ENCODE results near the gene RDH16. TPM values are rescaled to one million over a fixed set of nuclear protein-coding genes. Genes with fewer than 3 reads are reported as not detected.

Gene RDH16
- total and polyA plus RNA-seq, 2 donors (not counting 3 experiments of a cell fraction or from before 2014, with no cell fraction given): 0.08 to 0.29 TPM

- no peaks in the 10 kb centered on the region for H3K9me3 ChIP-seq (replicated peaks; ENCODE audit: control insufficient read depth, insufficient read depth, low read length)
- POLR2A ChIA-PET: no interaction called here
- H4K20me1 ChIP-seq (replicated peaks; ENCODE audit: control insufficient read depth, extremely low read depth, insufficient read depth, low read length): no peaks in the 10 kb centered on the region
- H3K27ac ChIP-seq (ENCODE audit: insufficient read depth, low read depth, low read length): no peak overlapping the region
- H3K4me2 ChIP-seq (ENCODE audit: insufficient read depth, low read length): no peak overlapping the region
- no peak overlapping the region for H3K9ac ChIP-seq (replicated peaks; ENCODE audit: extremely low read depth, insufficient read depth, low read length)
- H3K36me3 ChIP-seq (ENCODE audit: control insufficient read depth in 2 of 2, extremely low read depth in 1 of 2, insufficient read depth in 2 of 2, low read length in 2 of 2): peaks cover 0 to 30% of the 10 kb centered on the region in 2 experiments
- H2AFZ ChIP-seq (ENCODE audit: low read depth, low read length): no peak overlapping the region
- no TSS peak for BruUV-seq (replicated peaks)
- H3K27me3 ChIP-seq (ENCODE audit: control insufficient read depth in 2 of 2, insufficient read depth in 2 of 2, low read length in 2 of 2): no peaks in the 10 kb centered on the region
- H3K4me1 ChIP-seq (ENCODE audit: control insufficient read depth, extremely low read depth, insufficient read depth, low read length): no peaks in the 10 kb centered on the region
- FAIRE-seq (no peak), DNase-seq (ENCODE audit: low read depth, low spot score) (no peak)
- H3K79me2 ChIP-seq (ENCODE audit: control insufficient read depth, insufficient read depth, low read length): peaks cover 4% of the 10 kb centered on the region
- dilution Hi-C loops (cut with MboI; ENCODE audit: extremely low pct_ligation_motif_present, low sequenced_read_pairs) (no loop called here), intact Hi-C loops (cut with micrococcal nuclease) (no loop called here)
- H3K4me3 ChIP-seq (replicated peaks in 1 of 3; ENCODE audit: insufficient read depth in 1 of 3, low read depth in 1 of 3, low read length in 3 of 3): no peak overlapping the region
- TF ChIP-seq POLR2A (IDR thresholded peaks at IDR 0.05; ENCODE audit: low read depth, low read length) (no peak), MYC (IDR thresholded peaks at IDR 0.05; ENCODE audit: low read depth, low read length) (no peak), JUN (IDR thresholded peaks at IDR 0.05; ENCODE audit: borderline replicate concordance, insufficient read depth, insufficient read length, low read depth) (no peak), FOS (IDR thresholded peaks at IDR 0.05; ENCODE audit: borderline replicate concordance, insufficient read depth, low read length) (no peak), POLR2AphosphoS5 (IDR thresholded peaks at IDR 0.05; ENCODE audit: insufficient read depth, low read depth, low read length) (no peak), EZH2 (IDR thresholded peaks at IDR 0.05; ENCODE audit: borderline replicate concordance, low read depth, low read length, severe bottlenecking) (no peak), GATA2 (IDR thresholded peaks at IDR 0.05; ENCODE audit: insufficient read depth, insufficient read length, low read depth, low read length) (no peak), MAX (IDR thresholded peaks at IDR 0.05; ENCODE audit: insufficient read depth, insufficient read length) (no peak)
- TF ChIP-seq, protein P1, sequence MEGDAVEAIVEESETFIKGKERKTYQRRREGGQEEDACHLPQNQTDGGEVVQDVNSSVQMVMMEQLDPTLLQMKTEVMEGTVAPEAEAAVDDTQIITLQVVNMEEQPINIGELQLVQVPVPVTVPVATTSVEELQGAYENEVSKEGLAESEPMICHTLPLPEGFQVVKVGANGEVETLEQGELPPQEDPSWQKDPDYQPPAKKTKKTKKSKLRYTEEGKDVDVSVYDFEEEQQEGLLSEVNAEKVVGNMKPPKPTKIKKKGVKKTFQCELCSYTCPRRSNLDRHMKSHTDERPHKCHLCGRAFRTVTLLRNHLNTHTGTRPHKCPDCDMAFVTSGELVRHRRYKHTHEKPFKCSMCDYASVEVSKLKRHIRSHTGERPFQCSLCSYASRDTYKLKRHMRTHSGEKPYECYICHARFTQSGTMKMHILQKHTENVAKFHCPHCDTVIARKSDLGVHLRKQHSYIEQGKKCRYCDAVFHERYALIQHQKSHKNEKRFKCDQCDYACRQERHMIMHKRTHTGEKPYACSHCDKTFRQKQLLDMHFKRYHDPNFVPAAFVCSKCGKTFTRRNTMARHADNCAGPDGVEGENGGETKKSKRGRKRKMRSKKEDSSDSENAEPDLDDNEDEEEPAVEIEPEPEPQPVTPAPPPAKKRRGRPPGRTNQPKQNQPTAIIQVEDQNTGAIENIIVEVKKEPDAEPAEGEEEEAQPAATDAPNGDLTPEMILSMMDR (IDR thresholded peaks at IDR 0.05; ENCODE audit: extremely low read depth in 1 of 2, insufficient read depth in 1 of 2, low read depth in 1 of 2, low read length in 2 of 2): no peak
- H3K9me1 ChIP-seq (replicated peaks; ENCODE audit: control insufficient read depth, extremely low read depth, insufficient read depth, low read length): no peaks in the 10 kb centered on the region
- CTCF ChIA-PET: interaction anchor here (1.4 kb wide), 1 partner anchor 159 kb away, joined by 4 read pairs; no protein-coding TSS in a partner anchor
These were observed 42.0 kb upstream of the RDH16 start for GRCh38 chr12:56999456-56999855.
